Measurements from ENCODE around the gene KLF13.
"Not testable (repeated sequence)": the region's sequence is repeated elsewhere in the genome, so short reads cannot be mapped to it uniquely, and the experiment has no call there.

Gene KLF13

DNA sequence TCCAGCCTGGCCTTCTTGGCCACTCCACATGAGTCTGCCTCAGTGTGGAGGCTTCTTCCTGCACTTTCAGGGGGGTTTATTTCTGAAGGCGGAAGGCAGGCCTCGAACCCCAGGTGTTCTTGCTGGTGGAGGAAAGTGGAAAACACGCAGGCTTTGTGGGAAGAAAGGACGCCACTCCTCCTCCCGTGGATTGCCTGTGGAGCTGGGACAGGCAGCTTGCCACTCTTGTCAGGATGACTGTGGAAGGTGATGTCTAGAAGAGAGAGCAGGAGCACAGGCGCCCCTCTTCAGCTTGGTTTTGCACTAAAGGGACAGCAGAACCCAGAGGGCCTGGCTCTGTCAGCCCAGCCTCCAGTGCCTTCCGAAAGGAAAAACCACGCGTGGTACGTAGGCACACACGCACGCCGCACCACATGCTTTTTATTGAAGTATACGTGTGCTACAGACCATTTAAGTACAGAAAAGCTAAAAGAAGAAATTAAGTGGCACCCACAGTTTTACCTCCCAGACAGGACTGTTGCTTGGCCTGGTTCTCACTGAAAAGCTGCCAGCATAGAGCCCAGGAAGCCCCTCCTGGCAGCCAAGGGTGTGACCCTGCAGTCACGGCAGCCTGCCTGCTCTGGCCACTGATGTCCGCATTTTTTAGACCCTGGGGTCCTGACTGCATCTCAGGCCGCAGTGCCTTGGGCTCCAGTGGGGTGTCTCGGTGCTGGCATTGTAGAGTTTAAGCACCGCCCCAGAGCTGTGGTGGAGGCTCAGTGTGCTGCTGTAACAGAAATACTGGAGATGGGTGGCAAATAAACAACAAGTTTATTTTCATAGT is 21.6 kb downstream of the KLF13 start:
- no peak for DNase-seq

GRCh38 chr15:31349233-31350141 is 22.9 kb downstream of the KLF13 start:
- DNase-seq = no peak

GRCh38 chr15:31350771-31351170 is 24.1 kb downstream of the KLF13 start:
- DNase-seq = no peak

DNA sequence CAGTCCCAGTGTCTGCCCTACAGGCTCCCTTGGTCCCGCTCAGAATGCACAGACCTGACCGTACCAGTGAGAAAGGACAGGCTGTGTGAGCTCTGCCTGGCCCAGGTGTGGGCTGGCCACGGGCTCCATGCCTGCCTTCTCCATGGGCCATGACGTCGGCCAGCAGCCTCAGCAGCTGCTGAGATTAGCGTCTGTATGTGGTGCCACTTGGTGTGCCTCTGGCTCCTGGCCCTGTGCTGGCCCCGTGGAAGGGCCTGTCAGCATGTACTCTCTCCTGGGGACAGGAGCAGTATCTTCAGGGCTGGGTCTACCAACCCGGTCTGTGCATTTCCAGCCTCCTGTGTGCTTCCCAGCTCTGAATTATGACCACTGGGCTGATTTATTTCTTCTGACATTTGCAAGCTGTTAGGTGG is 25.7 kb downstream of the KLF13 start:
- DNase-seq = no peak

DNA sequence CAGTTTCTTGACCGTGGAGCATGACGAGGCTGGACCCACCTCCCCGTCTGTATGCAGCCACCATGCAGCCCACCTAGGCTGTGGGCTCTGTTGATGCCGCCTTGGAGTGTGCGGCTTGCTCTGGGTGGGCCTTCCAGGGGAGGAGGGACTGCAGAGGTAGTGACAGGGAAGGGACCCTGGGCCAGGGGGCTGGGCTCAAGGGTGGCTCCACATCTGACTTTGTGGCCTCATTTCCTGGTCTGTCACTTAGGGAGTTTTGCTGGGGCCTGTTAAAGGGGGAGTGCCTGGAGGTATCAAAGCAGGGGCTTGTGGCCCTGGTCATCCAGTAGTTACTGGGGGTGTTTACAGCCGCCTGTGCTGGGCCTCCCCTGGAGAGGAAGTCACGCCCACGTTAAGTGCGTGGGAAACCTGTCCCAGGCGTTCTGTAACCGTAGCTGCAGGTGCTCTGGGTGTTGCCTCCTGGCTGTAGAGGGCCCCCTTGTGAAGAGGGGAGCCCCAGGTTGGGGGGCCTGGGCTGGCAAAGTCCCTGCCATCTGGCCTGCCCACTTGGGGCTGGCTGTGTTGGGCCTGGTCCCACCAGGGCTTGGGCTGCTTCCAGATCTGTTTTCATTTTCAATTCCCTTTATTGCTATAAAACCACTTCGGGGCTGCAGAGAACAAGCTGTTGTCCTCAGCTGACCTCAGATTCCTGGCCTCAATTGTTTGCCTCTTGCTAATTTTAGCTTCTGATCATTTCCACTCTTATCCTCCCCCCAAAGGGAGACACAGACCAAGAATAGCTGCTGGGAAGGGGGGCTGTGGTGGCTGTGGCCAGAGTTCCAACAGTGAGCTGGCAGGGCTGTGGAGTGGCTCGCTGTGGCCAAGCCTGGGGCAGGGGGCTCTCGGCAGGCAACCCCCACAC is 26.5 kb downstream of the KLF13 start:
- peak; percentile 73 for DNase-seq

- DNase-seq = no peak
Measured at GRCh38 chr15:31353931-31354330, 27.3 kb downstream of the KLF13 start.

- not testable (repeated sequence) for DNase-seq
Measured at GRCh38 chr15:31356097-31356496, 29.5 kb downstream of the KLF13 start.

GRCh38 chr15:31357148-31357547 is 30.5 kb downstream of the KLF13 start:
- DNase-seq = peak; percentile 57

GRCh38 chr15:31358163-31358562 is 31.5 kb downstream of the KLF13 start:
- no peak for DNase-seq

DNA sequence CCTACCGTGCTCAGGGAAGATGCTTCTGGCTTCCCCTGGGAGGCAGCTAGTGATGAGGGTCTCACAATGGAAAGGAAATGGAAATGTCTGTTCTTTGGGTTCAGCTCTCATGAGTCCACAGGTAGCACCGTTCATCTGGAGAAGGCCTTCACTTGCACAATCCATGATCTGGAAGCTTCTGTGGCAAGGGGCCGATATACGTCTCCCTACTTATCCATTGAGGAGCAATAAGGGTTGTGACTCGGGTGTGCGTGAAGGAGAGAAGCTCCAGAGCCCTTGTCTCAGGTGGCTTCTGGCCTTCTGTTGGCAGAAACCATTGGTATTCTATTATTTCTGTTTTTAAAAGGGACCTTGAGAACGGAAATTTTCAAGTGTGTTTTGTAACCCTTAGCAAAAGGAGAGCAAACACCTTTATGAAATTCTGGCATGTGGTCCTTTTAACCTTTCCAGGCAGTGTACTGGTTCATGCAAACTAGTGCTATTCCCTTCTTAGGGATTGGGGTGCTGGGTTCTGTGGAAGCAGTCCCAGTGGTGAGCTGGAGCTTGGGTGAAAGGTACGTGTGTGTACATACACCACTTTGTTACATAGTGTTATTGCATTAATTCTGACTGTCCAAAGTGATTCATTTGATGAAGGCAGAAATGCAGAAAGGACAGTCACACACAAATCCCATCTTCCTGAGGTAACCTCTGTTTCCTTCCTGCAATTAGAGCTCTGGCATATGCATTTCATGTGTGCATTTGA is 32.5 kb downstream of the KLF13 start:
- no peak for DNase-seq

GRCh38 chr15:31359702-31360111 is 33.1 kb downstream of the KLF13 start:
- DNase-seq = no peak

DNA sequence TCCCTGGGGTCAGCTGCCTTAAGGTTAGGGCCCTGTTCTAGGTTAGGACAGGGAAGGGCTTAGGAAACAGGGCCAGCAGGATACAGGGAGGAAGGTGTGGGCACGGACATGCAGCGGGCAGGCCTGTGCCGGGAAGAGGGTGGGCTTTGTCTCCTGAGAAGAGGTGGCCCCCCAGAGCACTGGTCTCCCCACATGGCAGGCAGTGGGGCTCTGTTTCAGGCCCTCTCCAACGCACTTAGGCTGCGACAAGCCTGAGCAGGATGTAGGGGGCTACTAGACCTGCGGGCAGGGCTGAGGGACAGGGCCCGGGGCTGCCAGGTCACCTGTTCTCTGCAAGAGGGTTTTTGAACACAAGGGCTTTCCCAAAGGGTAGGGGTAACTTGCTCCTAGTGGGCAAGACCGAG is 33.5 kb downstream of the KLF13 start:
- no peak for DNase-seq

DNA sequence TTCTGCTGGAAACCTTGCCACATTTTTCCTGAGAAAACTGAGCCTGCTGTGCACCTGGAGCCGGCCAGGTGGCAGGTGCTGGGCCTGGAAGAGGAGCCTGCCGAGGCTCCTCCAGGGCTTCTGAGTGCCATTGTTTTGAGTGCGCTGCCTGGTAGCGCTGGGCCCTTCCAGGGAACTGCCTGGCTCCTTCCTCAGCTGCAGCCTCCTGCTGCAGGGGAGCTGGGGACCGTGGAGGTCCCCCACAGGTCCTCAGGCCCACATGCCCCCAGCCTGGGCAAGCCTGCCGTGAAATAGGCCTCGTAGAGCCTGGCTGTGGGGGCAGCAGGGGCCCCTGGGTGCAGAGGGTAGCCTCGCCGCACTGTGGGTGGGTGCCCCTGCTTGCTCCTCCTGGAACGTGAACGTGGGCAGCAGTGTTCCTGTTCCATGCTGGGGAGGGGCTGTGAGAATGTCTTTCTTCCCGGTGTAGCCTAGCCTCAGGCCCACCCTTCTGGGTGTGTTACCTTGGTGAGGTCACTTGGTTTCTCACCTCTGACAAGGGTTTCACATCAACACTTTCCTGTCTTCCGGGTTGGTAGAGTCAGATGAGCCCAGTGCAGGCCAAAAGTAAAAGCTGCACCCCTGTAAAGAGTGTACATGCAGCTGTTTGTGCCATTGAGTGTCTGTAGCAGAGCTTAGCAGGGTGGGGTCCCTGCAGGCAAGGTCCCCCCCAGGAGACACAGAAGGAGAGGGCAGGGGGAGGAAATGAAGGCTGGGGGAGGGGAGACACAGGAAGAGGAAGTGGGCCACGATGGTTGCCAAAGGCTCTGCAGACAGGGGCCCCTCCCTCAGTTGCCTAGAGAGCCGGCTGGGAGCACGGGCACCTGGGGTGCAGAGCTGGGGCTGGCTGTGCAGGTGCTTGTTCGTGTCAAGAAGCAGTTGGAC is 34.5 kb downstream of the KLF13 start:
- DNase-seq = peak; percentile 92

GRCh38 chr15:31361764-31362515 is 35.3 kb downstream of the KLF13 start:
- DNase-seq = no peak

DNA sequence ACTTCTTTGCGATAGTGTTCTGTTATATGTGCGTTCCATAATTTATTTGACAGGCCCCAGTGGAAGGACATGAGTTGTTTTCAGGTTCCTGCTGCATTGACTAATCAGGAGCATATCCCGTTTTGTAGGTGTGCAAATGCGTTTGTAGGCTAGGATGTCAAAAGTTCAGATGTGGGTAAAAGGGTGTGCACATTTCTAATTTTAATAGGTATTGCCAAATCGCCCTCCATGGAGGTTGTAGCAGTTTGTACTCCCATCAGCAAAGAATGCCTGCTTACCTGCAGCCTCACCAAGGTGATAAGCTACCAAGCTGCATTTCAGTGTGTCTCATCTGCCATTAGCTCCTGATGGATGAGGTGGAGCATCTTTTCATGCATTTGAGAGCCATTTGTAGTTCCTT is 36.3 kb downstream of the KLF13 start:
- no peak for DNase-seq

- no peak for DNase-seq
Measured at GRCh38 chr15:31364301-31365031, 37.8 kb downstream of the KLF13 start.

- no peak for DNase-seq
Measured at GRCh38 chr15:31365032-31365654, 38.5 kb downstream of the KLF13 start.

DNA sequence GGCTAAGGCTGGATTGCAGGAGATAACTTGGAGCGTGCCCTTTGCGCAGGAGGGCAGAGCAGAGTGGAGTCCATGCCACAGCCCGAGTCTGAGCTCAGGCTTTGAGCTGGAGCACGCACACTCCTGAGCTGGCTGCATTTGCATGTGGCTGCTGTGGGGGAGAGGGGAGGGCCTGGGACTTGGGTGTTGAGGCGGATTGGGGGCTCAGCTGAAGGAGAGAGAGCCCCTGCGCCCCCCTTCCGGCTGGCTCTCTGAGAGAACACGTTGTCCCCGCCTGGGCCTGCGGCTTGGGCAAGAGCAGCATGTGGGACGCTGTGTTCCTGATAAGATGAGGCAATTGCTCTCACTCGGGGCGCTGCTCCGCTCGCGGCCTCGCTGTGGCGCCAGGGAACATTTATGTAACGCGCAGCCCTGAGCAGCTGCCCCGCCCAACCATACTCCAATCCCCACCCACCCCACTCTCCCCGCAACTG is 39.1 kb downstream of the KLF13 start:
- DNase-seq = peak; percentile 78
